Activated T-helper 1 cell treated with anti-CD3 and anti-CD28 coated beads, Interleukin-2, amount 50 U/mL, for 16 hours (primary cell): Measurements from ENCODE around the gene ZNF574.
"Not testable (repeated sequence)": the region's sequence is repeated elsewhere in the genome, so short reads cannot be mapped to it uniquely, and the experiment has no call there.

Source experiments
- DNase-seq, 2 donors: peaks; one replicate each; pipeline ENCODE4 v3.0.0-alpha.2; 2020; ENCODE audit warnings: low read depth in 1 of 2, low spot score in 1 of 2

ZNF574 gene, protein sequence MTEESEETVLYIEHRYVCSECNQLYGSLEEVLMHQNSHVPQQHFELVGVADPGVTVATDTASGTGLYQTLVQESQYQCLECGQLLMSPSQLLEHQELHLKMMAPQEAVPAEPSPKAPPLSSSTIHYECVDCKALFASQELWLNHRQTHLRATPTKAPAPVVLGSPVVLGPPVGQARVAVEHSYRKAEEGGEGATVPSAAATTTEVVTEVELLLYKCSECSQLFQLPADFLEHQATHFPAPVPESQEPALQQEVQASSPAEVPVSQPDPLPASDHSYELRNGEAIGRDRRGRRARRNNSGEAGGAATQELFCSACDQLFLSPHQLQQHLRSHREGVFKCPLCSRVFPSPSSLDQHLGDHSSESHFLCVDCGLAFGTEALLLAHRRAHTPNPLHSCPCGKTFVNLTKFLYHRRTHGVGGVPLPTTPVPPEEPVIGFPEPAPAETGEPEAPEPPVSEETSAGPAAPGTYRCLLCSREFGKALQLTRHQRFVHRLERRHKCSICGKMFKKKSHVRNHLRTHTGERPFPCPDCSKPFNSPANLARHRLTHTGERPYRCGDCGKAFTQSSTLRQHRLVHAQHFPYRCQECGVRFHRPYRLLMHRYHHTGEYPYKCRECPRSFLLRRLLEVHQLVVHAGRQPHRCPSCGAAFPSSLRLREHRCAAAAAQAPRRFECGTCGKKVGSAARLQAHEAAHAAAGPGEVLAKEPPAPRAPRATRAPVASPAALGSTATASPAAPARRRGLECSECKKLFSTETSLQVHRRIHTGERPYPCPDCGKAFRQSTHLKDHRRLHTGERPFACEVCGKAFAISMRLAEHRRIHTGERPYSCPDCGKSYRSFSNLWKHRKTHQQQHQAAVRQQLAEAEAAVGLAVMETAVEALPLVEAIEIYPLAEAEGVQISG

DNA sequence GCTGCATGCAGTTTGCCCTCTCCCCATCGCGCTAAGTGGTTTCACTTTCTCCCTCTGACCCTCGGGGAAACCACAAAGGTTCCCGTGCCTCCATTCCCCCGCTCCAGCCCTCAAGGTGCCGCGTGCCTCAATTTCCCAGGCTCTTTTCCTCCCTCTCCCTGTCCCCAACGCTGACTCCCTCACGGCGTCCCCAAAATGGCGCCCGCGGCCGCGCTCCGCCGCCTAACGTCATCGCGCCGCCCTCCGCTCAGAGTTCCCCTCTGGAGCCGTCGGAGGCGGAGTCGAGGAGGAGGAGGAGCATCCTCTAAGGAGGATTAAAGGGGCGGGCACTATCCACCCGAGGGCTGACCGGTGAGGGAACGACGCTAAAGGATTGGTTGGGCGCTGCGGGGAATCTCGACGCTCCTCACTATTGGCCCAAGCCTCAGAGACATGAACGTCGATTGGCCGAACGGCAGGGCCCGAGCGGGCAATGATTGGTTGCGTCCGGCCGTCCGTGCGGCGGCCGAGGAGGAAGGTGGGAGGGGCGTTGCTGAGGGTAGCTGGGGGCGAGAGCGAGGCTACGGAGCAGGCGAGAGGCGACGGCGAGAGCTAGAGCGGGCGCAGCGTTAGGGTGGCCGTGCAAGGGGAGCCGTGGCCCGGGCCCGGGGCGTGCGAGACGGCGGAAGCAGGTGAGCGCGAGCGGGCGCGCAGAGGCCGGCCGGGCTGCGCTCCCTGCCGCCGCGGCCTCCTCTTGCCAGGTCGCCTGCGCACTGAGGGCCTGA, at the start of gene ZNF574:
Gene ZNF574 (plus strand): TSS at position 551 of the 764 bp plus-strand sequence. CDS start 2,441 bp downstream, outside the sequence.
- peak; percentile 95 to 96 for DNase-seq

DNA sequence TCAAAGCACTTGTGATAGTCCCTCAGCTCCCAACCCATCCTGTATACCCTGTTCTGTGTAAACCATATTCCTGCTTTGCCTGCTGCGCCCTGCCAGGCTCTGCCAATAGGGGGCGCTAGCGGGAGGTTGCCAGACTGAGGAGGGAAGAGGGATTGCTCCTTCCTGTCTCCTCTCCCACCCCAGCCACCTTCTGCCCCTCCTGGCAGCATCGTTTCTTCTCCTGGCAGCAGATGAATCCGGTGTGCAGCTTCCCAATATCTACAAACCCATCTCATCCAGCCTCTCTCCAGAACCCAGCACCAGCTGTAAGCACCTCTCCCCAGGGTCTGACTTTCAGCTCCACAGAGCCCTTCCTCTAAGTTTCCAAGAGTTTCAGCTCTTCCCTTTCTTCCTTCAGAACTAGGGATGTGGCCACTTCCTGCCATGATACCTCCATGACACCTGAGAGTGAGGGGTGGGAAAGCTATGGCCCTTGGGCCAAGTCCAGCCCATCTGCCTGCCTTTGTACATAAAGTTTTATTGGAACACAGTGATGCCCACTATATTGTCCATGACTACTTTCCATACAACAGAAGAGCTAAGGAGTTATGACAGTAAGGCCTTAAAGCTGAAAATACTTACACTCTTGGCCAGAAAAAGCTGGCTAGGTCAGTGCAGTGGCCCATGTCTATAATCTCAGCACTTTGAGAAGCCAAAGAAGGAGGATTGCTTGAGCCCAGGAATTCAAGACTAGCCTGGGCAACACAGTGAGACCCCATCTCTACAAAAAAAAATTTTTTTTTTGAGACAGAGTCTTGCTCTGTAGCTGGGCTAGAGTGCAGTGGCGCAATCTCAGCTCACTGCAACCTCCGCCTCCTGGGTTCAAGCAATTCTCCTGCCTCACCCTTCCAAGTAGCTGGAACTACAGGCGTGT, 47.4 kb upstream of the ZNF574 start:
- DNase-seq = peak in 1 of 2 donors; percentile 5

- no peak for DNase-seq
These were observed 45.1 kb upstream of the ZNF574 start for GRCh38 chr19:42030645-42031440.

GRCh38 chr19:42032431-42032830, 43.5 kb upstream of the ZNF574 start:
- DNase-seq = no peak

DNA sequence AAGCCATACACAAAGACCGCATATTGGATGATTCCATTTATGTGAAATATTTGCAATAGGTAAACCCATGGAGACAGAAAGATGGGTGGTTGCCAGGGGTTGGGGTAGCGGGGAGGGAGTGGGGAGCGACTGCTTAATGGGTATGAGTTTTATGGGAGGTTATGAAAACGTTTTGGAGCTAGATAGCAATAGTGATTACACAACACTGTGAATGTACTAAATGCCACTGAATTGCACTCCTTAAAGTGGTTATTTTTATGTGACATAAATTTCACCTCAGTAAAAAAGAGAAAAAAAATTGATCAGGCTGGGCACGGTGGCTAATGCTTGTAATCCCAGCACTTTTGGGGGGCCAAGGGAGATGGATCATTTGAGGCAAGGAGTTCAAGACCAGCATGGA, 42.6 kb upstream of the ZNF574 start:
- no peak for DNase-seq

- peak; percentile 24 to 46 for DNase-seq
These were observed 41.1 kb upstream of the ZNF574 start for GRCh38 chr19:42034640-42035391.

- no peak for DNase-seq
These were observed 38.3 kb upstream of the ZNF574 start for GRCh38 chr19:42037649-42038048.

DNA sequence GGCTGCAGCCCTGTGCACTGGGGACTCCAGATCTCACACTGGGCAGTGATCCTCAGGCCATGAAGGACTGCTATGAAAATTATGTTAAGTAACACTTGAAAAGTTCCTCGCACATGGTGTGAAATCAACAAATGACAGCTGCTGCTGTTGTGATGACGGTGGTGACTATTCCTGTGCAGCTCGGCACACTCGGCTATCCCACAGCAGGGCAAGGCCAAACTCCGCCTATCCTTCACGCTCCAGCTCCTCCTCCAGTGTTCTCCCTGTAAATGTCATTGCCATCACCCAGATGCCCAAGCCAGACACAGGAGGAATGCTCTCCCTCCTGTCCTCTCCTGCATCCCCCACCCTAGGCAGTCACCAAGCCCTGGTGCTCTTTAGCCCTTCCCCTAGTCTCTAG, 37.3 kb upstream of the ZNF574 start:
- no peak for DNase-seq

GRCh38 chr19:42040031-42040430, 35.9 kb upstream of the ZNF574 start:
- no peak for DNase-seq

GRCh38 chr19:42040491-42040890, 35.5 kb upstream of the ZNF574 start:
- not testable (repeated sequence) for DNase-seq

- DNase-seq = no peak
These were observed 33.4 kb upstream of the ZNF574 start for GRCh38 chr19:42042455-42043170.

GRCh38 chr19:42045575-42045974, 30.4 kb upstream of the ZNF574 start:
- no peak for DNase-seq

DNA sequence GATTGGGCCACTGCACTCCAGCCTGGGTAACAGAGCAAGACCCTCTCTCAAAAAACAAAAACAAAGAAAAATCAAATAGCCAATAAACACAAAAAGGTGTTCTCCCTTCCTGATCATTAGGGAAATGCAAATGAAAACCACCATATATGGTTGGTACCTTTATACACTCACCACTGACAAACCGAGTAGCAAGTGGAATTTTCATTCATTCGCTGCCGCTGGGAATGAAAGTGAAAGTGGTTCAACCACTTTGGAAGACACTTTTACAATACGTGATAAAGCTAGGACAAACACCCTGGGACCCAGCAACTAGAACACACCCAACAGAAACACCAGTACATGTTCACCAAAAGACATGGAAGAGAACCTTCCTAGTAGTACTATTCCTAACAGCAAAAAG, 27.0 kb upstream of the ZNF574 start:
- DNase-seq = no peak

DNA sequence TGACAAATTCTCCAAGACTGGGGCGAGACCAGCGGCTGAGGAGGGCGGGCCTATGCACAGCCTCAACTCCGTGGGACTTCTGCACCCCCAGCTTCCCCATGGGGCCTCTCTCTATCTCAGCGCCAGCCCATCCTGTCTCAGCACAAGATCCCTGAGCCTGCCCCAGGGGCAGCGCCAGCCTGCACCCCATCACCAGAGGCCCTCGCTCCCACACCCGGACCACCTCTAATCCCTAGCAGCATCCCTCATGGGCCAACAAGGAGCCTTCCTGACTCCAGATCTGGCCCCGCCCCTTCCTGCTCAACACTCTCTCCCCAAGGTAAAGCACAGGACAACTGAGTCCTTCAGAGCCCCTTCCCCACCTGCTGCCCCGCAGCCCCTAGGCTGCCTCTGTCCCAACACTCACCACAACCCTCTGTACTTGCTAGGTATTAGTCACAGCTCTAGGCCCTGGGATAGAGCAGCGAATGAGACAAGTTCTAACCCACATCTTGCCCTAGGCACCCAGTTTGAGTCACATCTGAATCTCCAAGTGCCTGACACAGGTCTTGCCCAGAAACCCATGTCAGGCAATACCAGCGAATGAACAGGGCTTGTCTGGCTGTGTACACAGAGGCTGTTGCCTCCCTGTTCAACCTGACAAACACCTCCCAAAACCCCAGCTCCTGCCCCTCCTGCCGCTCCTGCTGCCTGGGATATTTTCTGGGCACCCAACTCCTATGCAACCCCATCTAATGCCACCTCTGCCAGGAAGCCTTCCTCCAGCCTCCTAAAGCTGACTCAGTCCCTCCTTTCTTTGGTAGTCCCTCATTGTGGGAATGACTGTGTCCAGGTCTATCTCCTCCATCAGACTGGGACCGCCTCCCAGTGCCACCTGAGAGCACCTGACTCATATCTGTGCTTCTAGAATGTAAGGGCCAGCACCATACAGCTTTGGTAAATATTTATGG, 24.5 kb upstream of the ZNF574 start:
- DNase-seq = no peak

GRCh38 chr19:42052241-42052863, 23.6 kb upstream of the ZNF574 start:
- no peak for DNase-seq
